NCI-H226 (cell line): Measurements from ENCODE around the gene C12orf57.
"Not testable (repeated sequence)": the region's sequence is repeated elsewhere in the genome, so short reads cannot be mapped to it uniquely, and the experiment has no call there.

Source experiments
- DNase-seq: peaks from one replicate; pipeline ENCODE4 v3.0.0-alpha.2; 2015

C12orf57 gene, protein sequence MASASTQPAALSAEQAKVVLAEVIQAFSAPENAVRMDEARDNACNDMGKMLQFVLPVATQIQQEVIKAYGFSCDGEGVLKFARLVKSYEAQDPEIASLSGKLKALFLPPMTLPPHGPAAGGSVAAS

DNA sequence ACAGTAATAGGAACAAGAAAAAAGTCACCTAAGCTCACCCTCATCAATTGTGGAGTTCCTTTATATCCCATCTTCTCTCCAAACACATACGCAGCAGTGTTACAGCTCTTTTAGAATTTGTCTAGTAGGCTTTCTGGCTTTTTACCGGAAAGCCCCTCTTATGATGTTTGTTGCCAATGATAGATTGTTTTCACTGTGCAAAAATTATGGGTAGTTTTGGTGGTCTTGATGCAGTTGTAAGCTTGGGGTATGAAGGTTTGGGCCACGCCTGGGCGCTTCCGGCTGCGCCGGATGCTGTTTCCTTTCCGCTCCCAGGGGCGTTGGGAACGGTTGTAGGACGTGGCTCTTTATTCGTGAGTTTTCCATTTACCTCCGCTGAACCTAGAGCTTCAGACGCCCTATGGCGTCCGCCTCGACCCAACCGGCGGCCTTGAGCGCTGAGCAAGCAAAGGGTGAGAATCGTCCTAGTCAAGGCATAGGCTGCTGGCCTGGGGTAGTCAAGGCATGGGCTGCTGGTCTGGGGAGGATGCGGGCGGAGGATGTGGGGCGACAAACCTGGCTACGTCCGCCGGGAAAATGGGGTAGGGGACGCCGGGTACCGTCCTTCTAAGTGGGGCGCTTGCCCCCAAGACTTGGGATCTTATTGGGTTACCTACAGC is at the start of gene C12orf57, which contains the start of gene RNU7-1:
C12orf57 (plus strand) TSS at position 301 of the 659 bp plus-strand sequence; CDS start at position 401, 100 bp downstream.
RNU7-1 (plus strand) TSS at position 95 of the 659 bp plus-strand sequence.
- DNase-seq, result peak; percentile 86

DNA sequence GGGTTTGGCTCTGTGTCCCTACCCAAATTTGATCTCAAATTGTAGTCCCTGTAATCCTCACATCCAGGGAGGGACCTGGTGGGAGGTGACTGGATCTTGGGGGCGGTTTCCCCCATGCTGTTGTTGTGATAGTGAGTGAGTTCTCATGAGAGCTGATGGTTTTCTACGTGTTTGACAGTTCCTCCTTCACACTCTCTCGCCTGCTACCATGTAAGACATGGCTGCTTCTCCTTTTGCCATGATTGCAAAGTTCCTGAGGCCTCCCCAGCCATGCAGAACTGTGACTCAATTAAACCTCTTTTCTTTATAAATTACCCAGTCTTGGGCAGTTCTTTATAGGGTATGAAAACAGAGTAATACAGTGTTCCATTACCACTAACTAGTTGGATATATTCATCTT is 49.5 kb upstream of the C12orf57 start:
- no peak for DNase-seq

DNA sequence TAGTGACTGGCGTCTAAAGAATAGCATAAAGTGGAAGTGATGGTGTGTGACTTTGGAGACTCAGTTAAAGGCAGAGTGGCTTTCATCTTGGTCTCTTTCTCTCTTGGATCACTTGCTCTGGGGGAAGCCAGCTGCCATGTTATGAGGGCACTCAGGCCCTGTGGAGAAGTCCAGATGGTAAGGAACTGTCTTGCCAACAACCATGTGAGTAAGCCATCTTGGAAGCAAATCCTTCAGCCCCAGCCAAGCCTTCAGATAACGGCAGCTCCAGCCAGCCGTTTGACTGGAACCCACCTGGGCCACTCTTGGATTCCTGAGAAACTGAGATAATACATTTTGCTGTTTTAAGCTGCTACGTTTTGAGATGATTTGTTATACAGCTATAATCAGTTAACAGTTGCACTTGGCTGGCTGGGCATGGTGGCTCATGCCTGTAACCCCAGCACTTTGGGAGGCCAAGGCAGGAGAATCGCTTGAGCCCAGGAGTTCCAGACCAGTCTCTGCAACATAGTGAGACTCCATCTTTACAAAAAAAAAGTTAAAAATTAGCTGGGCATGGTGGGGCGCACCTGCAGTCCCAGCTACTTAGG is 46.9 kb upstream of the C12orf57 start:
- DNase-seq, result no peak

DNA sequence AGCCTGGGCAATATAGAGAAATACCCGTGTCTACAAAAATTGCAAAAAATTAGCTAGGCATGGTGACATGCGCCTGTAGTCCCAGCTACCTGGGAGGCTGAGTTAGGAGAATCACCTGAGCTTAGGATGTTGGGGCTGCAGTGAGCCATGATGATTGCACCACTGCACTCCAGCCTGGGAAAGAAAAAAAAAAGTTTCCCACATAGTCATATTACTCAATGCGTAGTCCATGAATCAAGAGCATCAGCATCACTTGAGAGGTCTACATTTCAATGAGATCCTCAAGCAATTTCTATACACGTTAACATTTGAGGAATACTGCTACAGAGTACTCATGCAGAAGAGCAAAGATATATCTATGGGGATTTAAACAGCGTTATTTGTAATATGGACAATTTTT is 44.4 kb upstream of the C12orf57 start:
- no peak for DNase-seq

DNA sequence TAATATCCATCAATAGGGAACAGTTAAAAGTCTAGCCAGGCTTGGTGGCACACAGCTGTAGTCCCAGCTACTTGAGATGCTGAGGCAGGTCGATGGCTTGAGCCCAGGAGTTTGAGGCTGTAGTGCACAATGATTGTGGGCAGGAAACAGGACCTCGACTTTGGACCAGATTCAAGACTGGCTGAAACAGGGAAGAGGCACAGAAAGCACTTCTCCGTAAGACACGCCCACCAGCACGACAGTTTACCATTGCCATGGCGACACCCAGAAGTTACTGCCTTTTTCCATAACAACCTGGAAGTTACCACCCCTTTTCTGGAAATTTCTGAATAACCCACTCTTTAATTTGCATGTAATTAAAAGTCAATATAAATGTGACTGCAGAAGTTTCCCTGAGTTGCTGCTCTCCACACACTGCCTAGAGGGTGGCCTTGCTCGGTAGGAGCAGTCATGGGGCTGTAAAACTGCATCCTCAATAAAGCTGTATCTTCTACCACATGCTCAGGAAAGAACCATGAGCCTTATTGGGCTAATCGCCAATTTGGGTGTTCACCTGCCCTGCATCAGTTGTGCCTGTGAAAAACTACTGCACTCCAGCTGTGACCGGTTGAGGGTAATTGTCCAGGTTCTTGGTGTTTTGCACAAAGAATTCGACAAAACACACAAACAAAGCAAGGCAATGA is 43.8 kb upstream of the C12orf57 start:
- DNase-seq, result no peak

DNA sequence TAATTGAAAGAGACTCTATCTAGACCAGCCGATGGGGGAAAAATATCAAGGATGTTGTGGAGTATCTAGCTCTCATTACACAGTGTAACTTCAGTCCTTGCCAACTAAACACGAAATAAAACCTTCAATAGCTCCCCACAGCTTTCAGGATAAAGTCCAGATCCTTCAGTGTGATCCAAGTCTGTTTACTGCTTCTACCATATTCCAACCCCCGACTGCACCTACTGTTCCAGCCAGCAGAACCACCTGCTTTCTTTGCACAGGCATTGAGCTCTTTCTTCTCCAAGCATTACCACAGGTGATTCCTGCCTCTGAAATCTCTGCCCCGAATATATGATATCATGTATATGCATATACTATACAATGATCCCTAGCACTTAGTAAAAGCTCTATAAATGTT is 41.4 kb upstream of the C12orf57 start:
- DNase-seq, result no peak

DNA sequence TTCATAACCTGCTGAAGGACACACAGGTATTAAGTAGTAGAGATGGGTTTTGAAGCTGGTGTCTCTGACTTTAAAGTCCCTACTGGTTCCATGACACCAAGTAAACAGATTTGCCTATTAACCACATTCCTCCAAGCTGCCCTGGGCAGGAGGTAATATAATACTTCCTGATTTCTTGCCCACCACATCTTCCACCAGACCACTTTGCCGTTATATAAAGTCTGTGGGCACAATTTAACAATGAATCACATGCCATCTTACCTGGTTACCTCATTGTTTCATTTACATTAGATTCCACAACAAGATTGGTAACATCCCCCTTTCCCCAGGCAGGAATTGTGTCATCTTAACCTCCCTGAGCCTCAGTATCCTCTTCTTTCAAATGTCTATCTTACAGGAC is 40.1 kb upstream of the C12orf57 start:
- no peak for DNase-seq

DNA sequence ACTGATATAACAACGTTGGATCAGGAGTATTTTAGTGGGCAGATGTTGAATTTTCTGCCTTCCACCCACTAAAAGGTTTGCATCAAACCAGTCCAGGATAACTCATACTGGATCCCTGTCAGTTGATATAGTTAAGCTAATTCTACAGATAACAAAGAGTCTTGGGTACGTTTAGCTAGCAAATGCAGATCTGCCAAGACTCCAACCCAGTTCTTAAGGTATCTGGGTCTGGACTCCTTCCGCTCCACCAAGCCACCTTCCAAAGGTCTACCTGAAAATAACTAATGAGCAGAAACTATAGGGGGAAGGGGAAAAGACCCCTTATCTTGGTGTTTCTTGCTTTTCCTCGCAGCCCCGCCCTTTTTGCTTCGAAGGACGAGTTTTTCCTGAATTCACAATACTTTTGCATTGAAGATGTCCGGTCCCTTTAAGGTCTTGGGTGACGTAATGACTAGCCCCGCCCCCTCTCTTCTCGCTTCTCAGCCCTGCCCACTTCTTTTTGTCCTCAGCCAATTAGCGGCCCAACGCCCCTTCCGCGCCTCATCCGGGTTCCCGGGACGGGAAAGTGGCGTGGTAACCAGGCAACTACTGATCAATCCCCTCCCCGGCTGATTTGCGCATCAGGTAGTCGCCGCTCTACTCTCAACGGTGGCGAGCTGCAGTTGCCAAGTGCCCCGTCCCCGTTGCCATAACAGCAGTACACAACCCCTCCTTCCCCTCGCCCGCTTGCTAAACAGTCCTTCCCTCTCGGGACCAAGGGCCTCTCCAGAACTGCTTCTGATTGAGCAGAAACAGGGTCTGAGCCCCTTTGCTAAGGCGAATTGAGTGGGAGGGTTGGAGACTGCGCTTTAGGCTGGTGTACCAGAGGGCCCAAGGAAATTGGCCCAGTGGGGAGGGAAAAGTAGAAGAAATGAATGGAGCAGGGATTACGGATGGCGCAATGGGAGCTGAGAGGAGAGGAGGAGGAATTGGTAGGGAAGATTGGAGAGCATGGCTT is 39.2 kb upstream of the C12orf57 start, which contains the start of gene LRRC23:
LRRC23 (plus strand) TSS at position 543 of the 997 bp plus-strand sequence. CDS start 812 bp downstream, outside the sequence.
- peak; percentile 84 for DNase-seq

DNA sequence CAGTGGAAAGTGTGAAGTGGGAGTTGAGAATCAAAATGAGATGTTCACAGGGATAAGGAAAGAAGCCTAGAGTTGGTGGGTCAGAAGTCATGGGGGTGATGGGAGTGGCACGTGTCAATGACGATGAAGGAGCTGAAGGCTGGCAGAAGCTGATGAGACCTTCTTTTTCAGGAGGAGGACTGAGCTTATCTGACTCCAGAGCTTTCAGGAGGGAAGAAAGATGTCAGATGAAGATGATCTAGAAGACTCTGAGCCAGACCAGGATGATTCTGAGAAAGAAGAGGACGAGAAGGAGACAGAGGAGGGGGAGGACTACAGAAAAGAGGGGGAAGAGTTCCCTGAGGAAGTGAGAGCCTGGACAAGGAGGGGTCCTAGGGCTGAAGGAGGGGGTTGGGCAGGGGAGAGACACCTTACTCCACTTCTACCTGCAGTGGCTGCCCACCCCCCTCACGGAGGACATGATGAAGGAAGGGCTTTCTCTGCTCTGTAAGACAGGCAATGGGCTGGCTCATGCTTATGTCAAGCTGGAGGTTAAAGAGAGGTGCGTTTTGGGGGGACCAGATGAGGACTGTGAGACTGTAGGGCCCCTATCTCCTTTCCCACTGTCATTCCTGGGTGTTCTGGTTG is 38.3 kb upstream of the C12orf57 start:
- DNase-seq, result no peak

DNA sequence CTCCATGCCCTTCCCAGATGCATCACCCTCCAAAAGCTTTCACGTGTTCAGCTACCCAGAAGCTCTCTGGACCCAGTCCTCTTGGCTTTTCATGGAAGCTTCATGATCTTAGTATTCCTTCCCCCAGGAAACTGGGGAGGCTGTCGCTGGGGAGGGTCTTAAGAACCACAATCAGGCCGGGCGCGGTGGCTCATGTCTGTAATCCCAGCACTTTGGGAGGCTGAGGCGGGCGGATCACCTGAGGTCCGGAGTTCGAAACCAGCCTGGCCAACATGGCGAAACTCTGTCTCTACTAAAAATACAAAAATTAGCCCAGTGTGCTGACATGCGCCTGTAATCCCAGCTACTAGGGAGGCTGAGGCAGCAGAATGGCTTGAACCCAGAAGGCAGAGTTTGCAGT is 35.7 kb upstream of the C12orf57 start:
- DNase-seq, result not testable (repeated sequence)

DNA sequence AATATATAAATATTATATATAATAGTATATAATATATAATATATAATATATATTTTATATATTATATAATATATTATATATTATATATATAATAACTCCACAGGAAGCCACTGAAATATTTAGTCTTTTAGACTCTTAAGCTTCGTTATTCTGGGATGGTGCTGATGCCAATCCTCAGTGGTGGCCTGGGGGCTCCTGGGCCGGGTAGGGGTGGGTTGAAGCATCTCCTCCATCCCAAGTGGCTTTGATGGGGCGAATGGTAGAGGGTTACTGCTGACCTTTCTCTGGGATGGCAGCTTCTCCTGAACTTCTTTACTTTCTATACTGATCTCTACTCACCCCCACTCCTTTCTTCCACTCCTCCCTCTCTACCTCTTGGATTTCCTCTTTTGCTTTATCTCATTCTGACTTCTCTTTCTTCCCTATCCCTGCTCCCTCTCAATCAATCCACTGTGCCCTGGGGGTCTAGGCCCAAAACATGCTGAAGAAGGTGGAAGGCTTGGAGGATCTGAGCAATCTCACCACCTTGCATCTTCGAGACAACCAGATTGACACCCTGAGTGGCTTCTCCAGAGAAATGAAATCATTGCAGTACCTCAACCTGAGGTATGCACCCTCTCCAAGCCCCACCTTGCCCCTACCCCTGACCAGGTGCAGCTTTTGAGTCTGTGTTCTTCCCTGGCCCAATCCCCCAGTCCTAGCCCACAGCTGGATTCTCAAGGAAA is 34.2 kb upstream of the C12orf57 start:
- no peak for DNase-seq

DNA sequence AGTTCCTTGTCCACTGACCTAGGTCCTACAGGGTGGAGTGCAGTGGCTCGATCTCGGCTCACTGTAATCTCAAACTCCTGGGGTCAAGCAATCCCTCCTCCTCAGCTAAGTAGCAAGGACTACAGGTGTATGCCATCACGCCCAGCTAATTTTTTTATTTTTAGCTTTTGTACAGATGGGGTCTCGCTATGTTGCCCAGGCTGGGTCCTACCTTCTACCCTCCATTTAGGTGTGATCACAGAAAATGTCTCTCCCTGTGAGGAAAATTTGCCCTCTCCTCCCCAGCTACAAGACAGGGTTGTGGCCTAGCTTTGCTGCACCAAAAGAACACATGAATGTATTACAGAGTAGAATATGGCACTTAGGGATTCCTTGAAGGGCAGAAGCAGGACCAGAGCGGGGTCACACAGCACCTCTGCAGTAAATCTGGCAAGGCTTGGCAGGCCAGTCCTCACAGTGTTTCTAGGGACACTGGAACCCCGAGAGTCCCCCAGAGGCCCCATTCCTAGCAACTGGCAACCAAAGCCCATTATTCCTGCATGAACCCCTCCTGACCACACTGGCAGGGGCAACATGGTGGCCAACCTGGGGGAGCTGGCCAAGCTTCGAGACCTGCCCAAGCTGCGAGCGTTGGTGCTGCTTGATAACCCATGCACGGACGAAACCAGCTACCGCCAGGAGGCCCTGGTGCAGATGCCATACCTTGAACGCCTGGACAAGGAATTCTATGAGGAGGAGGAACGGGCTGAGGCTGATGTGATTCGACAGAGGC is 31.5 kb upstream of the C12orf57 start:
- DNase-seq, result no peak

DNA sequence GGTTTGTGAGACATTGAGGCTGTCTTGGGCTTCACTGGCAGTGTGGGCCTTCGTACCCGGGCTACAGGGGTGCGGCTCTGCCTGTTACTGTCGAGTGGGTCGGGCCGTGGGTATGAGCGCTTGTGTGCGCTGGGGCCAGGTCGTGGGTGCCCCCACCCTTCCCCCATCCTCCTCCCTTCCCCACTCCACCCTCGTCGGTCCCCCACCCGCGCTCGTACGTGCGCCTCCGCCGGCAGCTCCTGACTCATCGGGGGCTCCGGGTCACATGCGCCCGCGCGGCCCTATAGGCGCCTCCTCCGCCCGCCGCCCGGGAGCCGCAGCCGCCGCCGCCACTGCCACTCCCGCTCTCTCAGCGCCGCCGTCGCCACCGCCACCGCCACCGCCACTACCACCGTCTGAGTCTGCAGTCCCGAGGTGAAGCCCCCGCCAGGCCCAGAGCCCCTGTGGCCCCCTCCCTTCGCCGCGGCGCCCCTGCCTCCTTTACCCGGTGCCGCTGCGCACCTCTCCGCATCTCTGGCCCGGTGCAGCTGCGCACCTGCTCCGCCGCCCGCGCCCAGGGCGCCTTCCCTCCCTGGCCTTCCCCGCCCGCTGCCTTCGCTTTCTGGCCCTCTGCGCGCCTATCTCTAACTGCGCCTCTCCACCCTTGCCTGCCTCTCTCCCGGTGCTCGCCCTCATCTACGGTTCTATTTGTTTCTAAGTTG is 29.4 kb upstream of the C12orf57 start, which contains the start of gene ENO2:
ENO2 (plus strand) TSS at position 335 of the 701 bp plus-strand sequence. CDS start 1,253 bp downstream, outside the sequence.
- DNase-seq, result peak; percentile 52

DNA sequence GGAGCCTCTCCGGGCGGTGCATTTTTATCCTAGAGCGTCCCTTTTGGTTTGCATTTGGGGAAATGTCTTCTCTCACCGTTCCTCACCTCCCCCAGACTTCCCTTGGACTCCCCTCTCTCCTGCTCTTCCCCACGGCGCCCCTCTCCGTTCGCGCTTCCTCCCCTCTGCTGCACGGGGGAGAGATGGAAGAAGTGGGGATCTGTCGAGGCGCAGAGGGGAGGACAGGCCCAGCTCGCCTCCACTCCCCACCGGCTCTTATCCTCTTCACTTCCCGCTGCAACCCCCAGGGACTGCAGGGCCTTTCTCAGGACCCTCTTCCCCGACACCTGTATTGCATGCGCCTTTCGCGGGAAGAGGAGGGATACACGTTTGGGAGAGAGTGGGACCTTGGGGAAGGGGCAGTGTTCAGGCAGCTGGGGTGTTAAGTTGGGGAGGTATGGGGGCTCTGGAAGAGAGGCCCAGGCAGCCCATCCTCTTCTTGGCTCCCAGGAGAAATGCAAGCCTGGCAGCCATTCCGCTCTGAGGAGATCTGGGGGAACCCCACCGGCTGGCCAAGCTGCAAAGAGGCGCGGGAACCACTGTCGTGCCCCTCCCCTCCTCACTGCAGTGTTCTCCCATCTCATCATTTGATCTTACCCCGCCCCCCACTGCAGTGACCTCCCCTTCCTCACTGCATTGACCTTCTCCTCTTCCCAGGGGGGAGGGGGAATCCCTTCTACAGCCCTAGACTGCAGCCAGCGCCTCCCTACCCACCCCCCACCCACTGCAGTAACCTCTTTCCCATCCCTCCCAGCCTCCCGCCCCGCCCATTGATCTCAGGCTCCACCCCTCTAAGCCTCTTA is 28.7 kb upstream of the C12orf57 start:
- peak; percentile 44 for DNase-seq

DNA sequence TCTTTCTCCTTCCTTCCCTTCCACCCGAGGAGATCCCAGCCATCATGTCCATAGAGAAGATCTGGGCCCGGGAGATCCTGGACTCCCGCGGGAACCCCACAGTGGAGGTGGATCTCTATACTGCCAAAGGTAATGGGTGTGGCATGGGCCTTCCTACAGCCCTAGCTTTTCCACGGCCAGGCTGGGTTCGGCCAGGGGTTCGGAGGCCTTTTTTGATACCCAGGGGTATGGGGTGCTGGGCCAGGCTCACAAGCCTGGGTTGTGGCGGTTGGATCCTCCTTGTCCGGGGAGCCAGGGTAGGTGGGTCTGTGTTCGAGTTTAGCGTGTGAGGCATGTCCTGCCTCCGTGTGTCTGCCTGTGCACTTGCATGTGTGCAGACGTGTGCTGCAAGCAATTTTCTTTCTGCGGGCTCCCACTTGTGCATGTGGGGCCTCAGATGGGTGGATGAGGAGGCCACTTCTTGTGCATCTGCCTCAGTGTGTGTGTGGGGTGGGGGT is 28.0 kb upstream of the C12orf57 start:
- DNase-seq, result no peak

DNA sequence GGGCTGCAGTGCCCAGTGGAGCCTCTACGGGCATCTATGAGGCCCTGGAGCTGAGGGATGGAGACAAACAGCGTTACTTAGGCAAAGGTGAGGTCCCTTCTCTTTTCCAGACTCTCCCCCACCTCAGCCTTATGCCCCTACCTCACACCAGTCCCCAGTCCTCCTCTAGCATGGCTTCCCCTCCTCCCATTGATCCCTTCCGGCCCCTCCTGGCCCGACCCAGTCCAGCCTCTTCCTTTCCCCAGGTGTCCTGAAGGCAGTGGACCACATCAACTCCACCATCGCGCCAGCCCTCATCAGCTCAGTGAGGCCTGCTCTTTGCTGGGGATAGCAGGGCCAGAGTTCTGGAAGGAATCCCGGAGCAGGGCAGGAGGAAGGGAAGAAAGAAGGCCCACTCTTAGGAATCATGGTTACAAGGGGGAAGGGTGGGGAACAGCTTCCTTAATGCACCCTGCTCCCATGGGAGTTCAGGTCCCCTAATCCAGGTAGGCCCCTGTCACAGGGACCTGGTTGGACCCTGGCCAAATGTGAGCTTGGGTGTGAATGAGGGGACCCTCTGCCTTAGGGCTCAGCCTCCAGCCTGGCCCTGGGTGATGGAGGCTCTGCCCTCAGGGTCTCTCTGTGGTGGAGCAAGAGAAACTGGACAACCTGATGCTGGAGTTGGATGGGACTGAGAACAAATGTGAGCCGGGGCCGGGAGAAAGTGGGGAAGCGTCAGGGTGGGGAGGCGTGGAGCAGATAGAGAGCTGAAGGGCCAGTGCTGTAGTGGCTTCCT is 27.2 kb upstream of the C12orf57 start:
- DNase-seq, result no peak

DNA sequence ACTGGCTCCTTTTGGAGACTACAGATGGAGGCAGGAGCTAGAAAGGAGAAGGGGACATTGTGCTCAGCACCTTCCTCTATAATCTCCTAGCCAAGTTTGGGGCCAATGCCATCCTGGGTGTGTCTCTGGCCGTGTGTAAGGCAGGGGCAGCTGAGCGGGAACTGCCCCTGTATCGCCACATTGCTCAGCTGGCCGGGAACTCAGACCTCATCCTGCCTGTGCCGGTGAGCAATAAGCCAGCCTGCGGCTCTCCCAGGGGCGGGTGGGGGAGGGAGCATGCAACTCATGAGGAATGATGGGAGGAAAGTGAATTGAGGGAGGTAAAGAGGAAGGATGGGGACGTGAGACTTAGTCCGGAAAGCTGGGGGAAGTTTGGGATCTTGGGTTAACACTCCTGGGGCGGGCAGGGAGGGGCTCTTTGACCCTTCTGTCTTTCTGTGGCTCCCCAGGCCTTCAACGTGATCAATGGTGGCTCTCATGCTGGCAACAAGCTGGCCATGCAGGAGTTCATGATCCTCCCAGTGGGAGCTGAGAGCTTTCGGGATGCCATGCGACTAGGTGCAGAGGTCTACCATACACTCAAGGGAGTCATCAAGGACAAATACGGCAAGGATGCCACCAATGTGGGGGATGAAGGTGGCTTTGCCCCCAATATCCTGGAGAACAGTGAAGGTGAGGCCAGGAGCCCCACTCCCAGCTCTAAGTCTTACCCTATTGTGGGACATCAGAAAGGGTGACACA is 26.2 kb upstream of the C12orf57 start:
- DNase-seq, result peak; percentile 59
